Activated CD8-positive, alpha-beta T cell treated with anti-CD3 and anti-CD28 coated beads for 36 hours (primary cell): Measurements from ENCODE around the gene TMEM119. TPM values are rescaled to one million over a fixed set of nuclear protein-coding genes. Genes with fewer than 3 reads are reported as not detected.

Experiments
- ATAC-seq: fragments of 200-7000 bp; cut with Tn5 transposase; one replicate; pipeline ENCODE4 v1.10.0; 2021; ENCODE audit warnings: mild to moderate bottlenecking, moderate library complexity
- CTCF ChIA-PET: fragments of 350-600 bp; sonication (Branson Sonifier 250); formaldehyde crosslinking; loops from one replicate; lab custom pipeline; 2021; ENCODE audit warnings: antibody characterized with exemption; lab: Charles Lee
- POLR2A ChIA-PET: fragments of 350-600 bp; sonication (Branson Sonifier 250); formaldehyde crosslinking; loops from one replicate; lab custom pipeline; 2021; ENCODE audit warnings: antibody characterized with exemption; lab: Charles Lee
- DNase-seq: peaks from one replicate; pipeline ENCODE4 v3.0.0-alpha.2; 2020
- H3K27ac Mint-ChIP-seq: one replicate; pipeline ENCODE4 v1.8.0; 2021; ENCODE audit warnings: mild to moderate bottlenecking, mixed read lengths
- H3K27me3 Mint-ChIP-seq: one replicate; pipeline ENCODE4 v1.8.0; 2021; ENCODE audit warnings: mixed read lengths
- H3K36me3 Mint-ChIP-seq: one replicate; pipeline ENCODE4 v1.8.0; 2021; ENCODE audit warnings: low read depth, mixed read lengths
- H3K4me1 Mint-ChIP-seq: one replicate; pipeline ENCODE4 v1.8.0; 2021; ENCODE audit warnings: low read depth, mixed read lengths
- H3K4me3 Mint-ChIP-seq: one replicate; pipeline ENCODE4 v1.8.0; 2021; ENCODE audit warnings: mild to moderate bottlenecking, moderate library complexity, mixed read lengths
- H3K9me3 Mint-ChIP-seq: one replicate; pipeline ENCODE4 v1.8.0; 2021; ENCODE audit warnings: mixed read lengths
- CTCF ChIP-seq: fragments of 200-600 bp; IDR thresholded peaks from one replicate; pipeline ENCODE4 v1.8.0; 2022; ENCODE audit warnings: antibody characterized with exemption, mild to moderate bottlenecking
- intact Hi-C: fragments of 100-400 bp; cut with micrococcal nuclease; formaldehyde crosslinking; loops from one replicate; pipeline ENCODE4 v1.10.0; 2022
- total RNA-seq, 2 experiments: library from RNA; stranded (reverse); gene quantifications; one replicate each; pipeline ENCODE4 v1.2.3, GENCODE V29; 2021

The TMEM119 gene
- total RNA-seq, 2 experiments from 2014 or later, result not detected

- Mint-ChIP-seq H3K4me1 (peaks cover 51% of the 10 kb centered on the region), H3K36me3 (peaks cover 21% of the 10 kb centered on the region), H3K4me3 (peak overlapping the region; percentile 42), H3K27ac (peak overlapping the region; percentile 96), H3K9me3 (peaks cover 15% of the 10 kb centered on the region), H3K27me3 (no peaks in the 10 kb centered on the region)
- ChIA-PET POLR2A (interaction anchor here (1.0 to 9.6 kb wide), 6 partner anchors 9 to 74 kb away, joined by 3 to 134 read pairs (median 39); partner anchors contain the start of genes ISCU, SART3 and SELPLG), CTCF (interaction anchor here (1.2 to 15.6 kb wide), 11 partner anchors 16 to 188 kb away, joined by 3 to 645 read pairs (median 16); partner anchors contain the start of genes ISCU, SART3 and SELPLG)
- ATAC-seq, result no peak
- no peak for TF ChIP-seq CTCF
- intact Hi-C loops, result loop anchor here (2.0 kb wide), 1 partner anchor 48 kb away; no protein-coding TSS in a partner anchor
- DNase-seq, result no peak
These were observed 18.5 kb upstream of the TMEM119 start for GRCh38 chr12:108616359-108616758.

DNA sequence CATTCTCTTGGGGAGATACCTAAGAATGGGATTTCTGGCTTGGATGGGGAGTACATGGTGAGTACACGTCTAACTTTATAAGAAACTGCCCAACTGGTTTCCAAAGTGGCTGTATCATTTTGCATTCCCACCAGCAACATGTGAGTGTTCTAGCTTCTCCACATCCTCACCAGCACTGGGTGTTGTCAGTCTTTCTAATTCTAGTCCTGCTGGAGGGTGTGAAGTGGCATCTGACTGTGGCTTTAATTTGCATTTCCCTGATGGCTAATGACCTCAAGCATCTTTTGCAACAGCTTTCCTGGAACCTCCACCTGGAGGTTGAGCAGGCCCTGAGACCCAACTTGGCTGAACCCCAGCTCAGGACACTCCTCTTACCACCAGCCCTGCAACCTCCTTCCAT lies 18.0 kb upstream of the TMEM119 start:
- ATAC-seq, result no peak
- TF ChIP-seq CTCF, result no peak
- Mint-ChIP-seq H3K9me3 (peaks cover 15% of the 10 kb centered on the region), H3K36me3 (peaks cover 17% of the 10 kb centered on the region), H3K27me3 (no peaks in the 10 kb centered on the region), H3K27ac (peak overlapping the region; percentile 96), H3K4me1 (peaks cover 48% of the 10 kb centered on the region), H3K4me3 (no peak overlapping the region)
- POLR2A ChIA-PET, result interaction anchor here (4.6 to 9.6 kb wide), 3 partner anchors 15 to 53 kb away, joined by 70 to 134 read pairs (median 78); partner anchors contain the start of genes ISCU, SART3 and SELPLG
- intact Hi-C loops, result loop anchor here (2.0 kb wide), 1 partner anchor 47 kb away; no protein-coding TSS in a partner anchor
- CTCF ChIA-PET, result interaction anchor here (1.2 to 15.6 kb wide), 7 partner anchors 16 to 188 kb away, joined by 3 to 645 read pairs (median 29); partner anchors contain the start of genes ISCU, SART3 and SELPLG
- no peak for DNase-seq

GRCh38 chr12:108614639-108615038 lies 16.8 kb upstream of the TMEM119 start:
- DNase-seq (no peak), ATAC-seq (no peak)
- CTCF ChIA-PET, result interaction anchor here (7.6 to 15.6 kb wide), 2 partner anchors 18 to 48 kb away, joined by 245 to 645 read pairs; partner anchors contain the start of genes ISCU, SART3 and SELPLG
- no peak overlapping the region for H3K27ac Mint-ChIP-seq
- H3K4me3 Mint-ChIP-seq, result no peak overlapping the region
- intact Hi-C loops, result no loop called here
- H3K9me3 Mint-ChIP-seq, result peaks cover 15% of the 10 kb centered on the region
- H3K27me3 Mint-ChIP-seq, result no peaks in the 10 kb centered on the region
- POLR2A ChIA-PET, result interaction anchor here (1.0 to 5.7 kb wide), 3 partner anchors 13 to 44 kb away, joined by 3 to 70 read pairs (median 3); no protein-coding TSS in a partner anchor
- H3K4me1 Mint-ChIP-seq, result peaks cover 46% of the 10 kb centered on the region
- peaks cover 12% of the 10 kb centered on the region for H3K36me3 Mint-ChIP-seq
- no peak for TF ChIP-seq CTCF

DNA sequence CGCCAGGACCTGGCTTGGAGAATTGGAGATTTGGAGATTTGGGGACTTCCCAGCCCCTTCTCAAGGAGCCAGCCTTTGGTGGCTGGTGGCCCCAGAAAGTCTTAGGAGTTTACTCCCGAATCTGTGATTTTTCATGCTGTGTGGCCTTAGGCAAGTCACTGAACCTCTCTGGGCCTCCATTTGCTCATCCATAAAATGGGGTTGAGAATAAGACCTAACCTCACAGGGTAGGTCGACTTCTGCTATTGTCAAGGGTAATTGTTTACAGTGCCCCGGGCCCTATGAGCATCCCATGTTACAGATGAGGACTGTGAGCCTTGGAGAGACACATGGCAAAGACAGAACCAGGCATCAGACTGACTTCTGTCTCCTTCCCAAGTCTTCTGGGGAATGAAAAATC lies 16.2 kb upstream of the TMEM119 start:
- Mint-ChIP-seq H3K27me3 (no peaks in the 10 kb centered on the region), H3K9me3 (peaks cover 15% of the 10 kb centered on the region), H3K27ac (peak overlapping the region; percentile 28), H3K4me1 (peaks cover 46% of the 10 kb centered on the region), H3K36me3 (peaks cover 12% of the 10 kb centered on the region), H3K4me3 (no peak overlapping the region)
- no peak for TF ChIP-seq CTCF
- intact Hi-C loops, result no loop called here
- ChIA-PET POLR2A (interaction anchor here (1.0 to 5.7 kb wide), 3 partner anchors 14 to 44 kb away, joined by 3 to 70 read pairs (median 3); no protein-coding TSS in a partner anchor), CTCF (interaction anchor here (1.6 to 15.6 kb wide), 3 partner anchors 18 to 337 kb away, joined by 3 to 645 read pairs (median 245); partner anchors contain the start of genes ISCU, SART3 and SELPLG)
- ATAC-seq (no peak), DNase-seq (no peak)

DNA sequence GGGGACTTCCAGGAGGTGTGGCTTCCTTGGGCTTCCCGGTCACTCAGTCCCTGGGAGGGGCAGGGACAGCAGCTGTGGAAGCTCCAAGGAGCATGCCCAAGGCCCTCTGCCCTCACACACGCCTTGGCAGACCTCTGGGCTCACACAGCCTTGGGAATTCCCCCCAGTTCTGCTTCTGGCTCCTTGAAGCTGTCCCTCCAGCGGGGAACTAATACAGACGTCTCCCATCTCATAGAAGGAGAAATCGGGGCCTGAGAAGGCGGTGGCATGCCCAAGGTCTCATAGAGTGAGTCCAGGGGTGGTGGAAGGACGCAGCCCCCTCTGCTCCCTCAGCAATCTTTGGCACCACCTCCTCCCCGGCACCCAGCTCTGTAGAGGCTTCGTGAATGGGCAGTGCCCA lies 15.7 kb upstream of the TMEM119 start:
- ATAC-seq (no peak), DNase-seq (no peak)
- peaks cover 44% of the 10 kb centered on the region for H3K4me1 Mint-ChIP-seq
- H3K9me3 Mint-ChIP-seq, result peaks cover 15% of the 10 kb centered on the region
- intact Hi-C loops, result no loop called here
- ChIA-PET CTCF (interaction anchor here (1.6 to 15.6 kb wide), 4 partner anchors 19 to 337 kb away, joined by 3 to 645 read pairs (median 126); partner anchors contain the start of genes ISCU, SART3 and SELPLG), POLR2A (no interaction called here)
- H3K36me3 Mint-ChIP-seq, result peaks cover 12% of the 10 kb centered on the region
- H3K27ac Mint-ChIP-seq, result no peak overlapping the region
- no peaks in the 10 kb centered on the region for H3K27me3 Mint-ChIP-seq
- no peak overlapping the region for H3K4me3 Mint-ChIP-seq
- TF ChIP-seq CTCF, result no peak
